Measurements from ENCODE around the gene ANK3. TPM values are rescaled to one million over a fixed set of nuclear protein-coding genes. Genes with fewer than 3 reads are reported as not detected.

ANK3 gene
- total RNA-seq: 65.3 TPM

DNA sequence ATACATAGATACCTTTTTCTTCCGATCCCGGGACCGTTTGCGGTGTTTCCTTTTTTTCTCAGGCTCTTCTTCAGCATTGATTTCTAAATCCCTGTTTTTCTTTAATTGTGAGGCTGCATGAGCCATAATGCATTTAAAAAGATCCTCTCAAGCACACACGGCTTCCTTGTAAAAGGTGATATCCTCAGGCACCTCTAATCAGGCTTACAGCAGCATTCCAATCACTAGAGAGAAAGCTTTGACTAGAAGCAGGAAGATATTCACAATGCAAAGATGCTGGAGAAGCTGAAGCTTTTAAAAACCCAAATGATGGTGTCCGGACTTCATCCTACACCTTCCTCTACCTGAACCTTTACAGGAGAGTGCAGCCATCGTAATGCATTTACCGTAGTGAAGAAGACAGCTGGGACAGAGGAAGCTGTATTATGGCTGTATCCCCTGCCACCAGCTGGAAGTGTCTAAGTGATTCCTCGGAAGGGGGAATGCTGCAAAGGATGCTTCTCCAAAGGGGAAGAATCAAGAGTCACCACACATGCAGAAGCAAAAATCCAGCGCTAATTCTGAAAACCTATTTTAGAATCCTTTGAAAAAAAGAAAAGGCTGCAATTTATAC lies at the start of gene ANK3:
TSS of gene ANK3 (minus strand) at position 463 of the 613 bp plus-strand sequence. CDS start at position 126, 337 bp downstream.
- H3K4me3 ChIP-seq: no peak within 1 kb of the TSS
- intact Hi-C loops (cut with DNase I): no loop called here
- H3K27me3 ChIP-seq: no peaks in the 10 kb centered on the region
- H3K36me3 ChIP-seq: no peaks in the 10 kb centered on the region
- no peak for DNase-seq (ENCODE audit: extremely low spot score in 2 of 2)
- no peaks in the 10 kb centered on the region for H3K9me3 ChIP-seq
- no peak within 1 kb of the TSS for H3K27ac ChIP-seq
- H3K4me1 ChIP-seq: peaks cover 8% of the 10 kb centered on the region
- TF ChIP-seq POLR2AphosphoS5 (IDR thresholded peaks at IDR 0.05; ENCODE audit: insufficient read depth in 1 of 2, low read depth in 1 of 2) (no peak), POLR2A (IDR thresholded peaks at IDR 0.05) (no peak)
- TF ChIP-seq, protein P1, sequence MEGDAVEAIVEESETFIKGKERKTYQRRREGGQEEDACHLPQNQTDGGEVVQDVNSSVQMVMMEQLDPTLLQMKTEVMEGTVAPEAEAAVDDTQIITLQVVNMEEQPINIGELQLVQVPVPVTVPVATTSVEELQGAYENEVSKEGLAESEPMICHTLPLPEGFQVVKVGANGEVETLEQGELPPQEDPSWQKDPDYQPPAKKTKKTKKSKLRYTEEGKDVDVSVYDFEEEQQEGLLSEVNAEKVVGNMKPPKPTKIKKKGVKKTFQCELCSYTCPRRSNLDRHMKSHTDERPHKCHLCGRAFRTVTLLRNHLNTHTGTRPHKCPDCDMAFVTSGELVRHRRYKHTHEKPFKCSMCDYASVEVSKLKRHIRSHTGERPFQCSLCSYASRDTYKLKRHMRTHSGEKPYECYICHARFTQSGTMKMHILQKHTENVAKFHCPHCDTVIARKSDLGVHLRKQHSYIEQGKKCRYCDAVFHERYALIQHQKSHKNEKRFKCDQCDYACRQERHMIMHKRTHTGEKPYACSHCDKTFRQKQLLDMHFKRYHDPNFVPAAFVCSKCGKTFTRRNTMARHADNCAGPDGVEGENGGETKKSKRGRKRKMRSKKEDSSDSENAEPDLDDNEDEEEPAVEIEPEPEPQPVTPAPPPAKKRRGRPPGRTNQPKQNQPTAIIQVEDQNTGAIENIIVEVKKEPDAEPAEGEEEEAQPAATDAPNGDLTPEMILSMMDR (IDR thresholded peaks at IDR 0.05): no peak

DNA sequence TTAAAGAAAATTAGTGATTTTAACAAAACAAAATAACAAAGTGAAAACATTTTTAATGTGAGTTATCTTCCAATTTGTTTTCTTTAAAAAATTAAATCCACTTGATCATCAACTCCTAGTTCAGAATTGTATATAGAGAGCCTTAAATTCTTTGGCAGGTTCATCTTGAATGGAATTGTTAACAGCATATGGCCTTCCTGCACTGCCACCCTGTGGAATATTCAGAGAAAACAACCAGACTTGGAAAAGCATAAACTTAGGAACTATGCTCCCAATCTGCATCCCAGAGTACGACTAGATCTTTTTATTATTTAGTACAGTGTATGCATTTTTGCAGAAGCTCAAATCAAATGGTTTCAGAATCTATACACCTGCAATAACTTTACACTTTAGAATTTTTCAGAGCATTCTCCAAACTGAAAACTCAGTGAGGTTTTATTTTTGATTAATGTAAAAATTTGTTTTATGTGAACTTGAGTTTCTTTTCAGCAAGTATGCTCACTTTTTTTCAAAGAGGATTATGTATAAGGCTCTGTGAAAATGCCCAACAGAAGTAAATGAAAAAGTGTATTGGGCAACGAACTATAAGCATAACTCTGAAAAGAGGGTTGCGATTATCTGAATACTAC lies 44.9 kb upstream of the ANK3 start:
- Histone ChIP-seq H3K4me3 (no peak overlapping the region), H3K27ac (no peak overlapping the region), H3K4me1 (peaks cover 4% of the 10 kb centered on the region), H3K27me3 (no peaks in the 10 kb centered on the region), H3K9me3 (no peaks in the 10 kb centered on the region), H3K36me3 (no peaks in the 10 kb centered on the region)
- DNase-seq (ENCODE audit: extremely low spot score in 2 of 2): no peak
- intact Hi-C loops (cut with DNase I): no loop called here
- TF ChIP-seq, protein P1 (IDR thresholded peaks at IDR 0.05): peak; percentile 55 to 71 (median 61)
- no peak for TF ChIP-seq POLR2AphosphoS5 (IDR thresholded peaks at IDR 0.05; ENCODE audit: insufficient read depth in 1 of 2, low read depth in 1 of 2)

DNA sequence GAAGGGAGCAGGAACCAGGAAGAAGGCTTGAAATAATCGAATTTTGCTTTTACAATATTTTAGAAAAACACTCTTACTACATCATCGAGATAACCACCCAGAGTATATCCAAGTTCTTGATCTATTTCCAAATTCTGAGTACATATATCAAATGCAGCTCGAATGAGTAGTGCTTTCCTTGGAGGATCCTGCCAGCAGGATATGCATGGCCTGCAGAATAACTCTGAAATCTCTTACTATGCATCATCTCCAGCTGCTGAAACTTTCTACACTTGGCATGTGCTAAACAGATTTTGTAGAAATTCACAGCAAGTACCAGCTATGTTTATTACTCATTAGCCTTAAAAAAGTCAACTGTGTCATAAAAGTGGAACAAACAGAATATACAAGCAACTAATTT lies 44.0 kb upstream of the ANK3 start:
- H3K4me1 ChIP-seq: peaks cover 4% of the 10 kb centered on the region
- TF ChIP-seq POLR2A (IDR thresholded peaks at IDR 0.05) (no peak), POLR2AphosphoS5 (IDR thresholded peaks at IDR 0.05; ENCODE audit: insufficient read depth in 1 of 2, low read depth in 1 of 2) (no peak)
- TF ChIP-seq, protein P1 (IDR thresholded peaks at IDR 0.05): no peak
- no peaks in the 10 kb centered on the region for H3K27me3 ChIP-seq
- no peak overlapping the region for H3K4me3 ChIP-seq
- H3K27ac ChIP-seq: no peak overlapping the region
- intact Hi-C loops (cut with DNase I): no loop called here
- H3K9me3 ChIP-seq: no peaks in the 10 kb centered on the region
- no peak for DNase-seq (ENCODE audit: extremely low spot score in 2 of 2)
- H3K36me3 ChIP-seq: no peaks in the 10 kb centered on the region

DNA sequence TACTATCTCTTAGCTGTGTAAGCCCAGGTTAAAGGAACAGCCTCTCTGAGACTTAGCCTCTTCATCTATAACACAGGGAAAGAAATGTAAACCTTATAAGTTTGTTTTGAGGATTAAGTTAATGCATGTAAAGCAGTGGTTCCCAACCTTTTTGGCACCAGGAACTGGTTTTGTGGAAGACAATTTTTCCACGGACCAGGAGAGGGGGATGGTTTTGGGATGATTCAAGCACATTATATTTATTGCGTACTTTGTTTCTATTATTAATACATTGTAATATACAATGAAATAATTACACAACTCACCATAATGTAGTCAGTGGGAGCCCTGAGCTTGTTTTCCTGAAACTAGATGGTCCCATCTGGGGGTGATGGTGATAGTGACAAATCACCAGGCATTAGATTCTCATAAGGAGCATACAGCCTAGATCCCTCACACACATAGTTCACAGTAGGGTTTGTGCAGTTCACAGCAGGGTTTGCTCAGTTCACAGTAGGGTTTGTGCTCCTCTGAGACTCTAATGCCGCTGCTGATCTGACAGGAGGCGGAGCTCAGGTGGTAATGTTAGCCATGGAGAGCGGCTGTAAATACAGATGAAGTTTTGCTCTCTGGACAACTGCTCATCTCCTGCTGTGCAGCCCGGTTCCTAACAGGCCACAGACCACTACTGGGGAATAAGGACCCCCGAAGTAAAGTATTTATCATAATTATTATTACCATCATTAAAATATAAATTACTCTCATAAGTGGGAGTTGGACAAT lies 41.3 kb upstream of the ANK3 start:
- intact Hi-C loops (cut with DNase I): no loop called here
- Histone ChIP-seq H3K9me3 (no peaks in the 10 kb centered on the region), H3K36me3 (no peaks in the 10 kb centered on the region), H3K27ac (no peak overlapping the region), H3K4me1 (peaks cover 4% of the 10 kb centered on the region), H3K4me3 (no peak overlapping the region), H3K27me3 (no peaks in the 10 kb centered on the region)
- DNase-seq (ENCODE audit: extremely low spot score in 2 of 2): no peak
- TF ChIP-seq, protein P1 (IDR thresholded peaks at IDR 0.05): no peak
- TF ChIP-seq POLR2AphosphoS5 (IDR thresholded peaks at IDR 0.05; ENCODE audit: insufficient read depth in 1 of 2, low read depth in 1 of 2) (no peak), POLR2A (IDR thresholded peaks at IDR 0.05) (no peak)

Measured in vagina (tissue), 2 donors.